ENCODE results near the gene NXPE1. TPM values are rescaled to one million over a fixed set of nuclear protein-coding genes. Genes with fewer than 3 reads are reported as not detected.

Gene NXPE1
- total RNA-seq, 1 donor from 2014 or later: not detected

GRCh38 chr11:114511538-114511937 is 48.1 kb downstream of the NXPE1 start:
- no peak overlapping the region for H3K4me3 ChIP-seq (ENCODE audit: insufficient read depth, low read depth, low read length)
- H3K9ac ChIP-seq (ENCODE audit: low read length): no peak overlapping the region
- H3K79me2 ChIP-seq (ENCODE audit: insufficient read depth, low read length): no peaks in the 10 kb centered on the region
- Mint-ChIP-seq H3K4me1 (ENCODE audit: low read depth, unreplicated experiment) (no peaks in the 10 kb centered on the region), H3K27me3 (ENCODE audit: low read depth, unreplicated experiment) (no peaks in the 10 kb centered on the region), H3K36me3 (ENCODE audit: low read depth, unreplicated experiment) (no peaks in the 10 kb centered on the region), H3K27ac (ENCODE audit: unreplicated experiment) (no peak overlapping the region), H3K9me3 (ENCODE audit: unreplicated experiment) (peaks cover 2% of the 10 kb centered on the region), H3K4me3 (ENCODE audit: unreplicated experiment) (no peak overlapping the region)
- H3K36me3 ChIP-seq (ENCODE audit: insufficient read depth, low read length): no peaks in the 10 kb centered on the region
- no peaks in the 10 kb centered on the region for H3K9me3 ChIP-seq (ENCODE audit: insufficient read depth, low read depth, low read length)
- no peak overlapping the region for H3K4me2 ChIP-seq (ENCODE audit: low read length)
- no peak overlapping the region for H3K27ac ChIP-seq (ENCODE audit: low read depth, low read length)
- DNase-seq (ENCODE audit: low read depth) (no peak), FAIRE-seq (no peak)
- no peaks in the 10 kb centered on the region for H3K4me1 ChIP-seq (ENCODE audit: insufficient read depth, low read length)
- H4K20me1 ChIP-seq (ENCODE audit: insufficient read depth, low read length): no peaks in the 10 kb centered on the region
- no peaks in the 10 kb centered on the region for H3K27me3 ChIP-seq (ENCODE audit: insufficient read depth, low read length)
- TF ChIP-seq EZH2 (IDR thresholded peaks at IDR 0.05; ENCODE audit: insufficient read depth, low read length) (no peak), CTCF (IDR thresholded peaks at IDR 0.05; ENCODE audit: insufficient read depth, low read depth, low read length) (no peak)
- H2AFZ ChIP-seq (ENCODE audit: low read depth, low read length): no peak overlapping the region

GRCh38 chr11:114511079-114511478 is 48.6 kb downstream of the NXPE1 start:
- H3K27me3 Mint-ChIP-seq (ENCODE audit: low read depth, unreplicated experiment): no peaks in the 10 kb centered on the region
- Histone ChIP-seq H3K4me3 (ENCODE audit: insufficient read depth, low read depth, low read length) (no peak overlapping the region), H3K36me3 (ENCODE audit: insufficient read depth, low read length) (no peaks in the 10 kb centered on the region), H3K27ac (ENCODE audit: low read depth, low read length) (no peak overlapping the region), H3K79me2 (ENCODE audit: insufficient read depth, low read length) (no peaks in the 10 kb centered on the region), H3K27me3 (ENCODE audit: insufficient read depth, low read length) (no peaks in the 10 kb centered on the region), H3K9me3 (ENCODE audit: insufficient read depth, low read depth, low read length) (no peaks in the 10 kb centered on the region), H3K4me2 (ENCODE audit: low read length) (no peak overlapping the region), H2AFZ (ENCODE audit: low read depth, low read length) (no peak overlapping the region), H3K9ac (ENCODE audit: low read length) (no peak overlapping the region), H3K4me1 (ENCODE audit: insufficient read depth, low read length) (no peaks in the 10 kb centered on the region), H4K20me1 (ENCODE audit: insufficient read depth, low read length) (no peaks in the 10 kb centered on the region)
- H3K27ac Mint-ChIP-seq (ENCODE audit: unreplicated experiment): no peak overlapping the region
- no peaks in the 10 kb centered on the region for H3K36me3 Mint-ChIP-seq (ENCODE audit: low read depth, unreplicated experiment)
- H3K4me1 Mint-ChIP-seq (ENCODE audit: low read depth, unreplicated experiment): no peaks in the 10 kb centered on the region
- DNase-seq (ENCODE audit: low read depth) (no peak), FAIRE-seq (no peak)
- peaks cover 2% of the 10 kb centered on the region for H3K9me3 Mint-ChIP-seq (ENCODE audit: unreplicated experiment)
- H3K4me3 Mint-ChIP-seq (ENCODE audit: unreplicated experiment): no peak overlapping the region
- TF ChIP-seq CTCF (IDR thresholded peaks at IDR 0.05; ENCODE audit: insufficient read depth, low read depth, low read length) (no peak), EZH2 (IDR thresholded peaks at IDR 0.05; ENCODE audit: insufficient read depth, low read length) (no peak)

GRCh38 chr11:114501901-114502300 is 57.8 kb downstream of the NXPE1 start:
- no peaks in the 10 kb centered on the region for H3K4me1 Mint-ChIP-seq (ENCODE audit: low read depth, unreplicated experiment)
- no peak for FAIRE-seq
- Histone ChIP-seq H3K4me2 (ENCODE audit: low read length) (no peak overlapping the region), H3K4me1 (ENCODE audit: insufficient read depth, low read length) (no peaks in the 10 kb centered on the region), H3K9me3 (ENCODE audit: insufficient read depth, low read depth, low read length) (no peaks in the 10 kb centered on the region), H4K20me1 (ENCODE audit: insufficient read depth, low read length) (no peaks in the 10 kb centered on the region), H3K4me3 (ENCODE audit: insufficient read depth, low read depth, low read length) (no peak overlapping the region), H3K27ac (ENCODE audit: low read depth, low read length) (no peak overlapping the region), H3K9ac (ENCODE audit: low read length) (no peak overlapping the region), H3K36me3 (ENCODE audit: insufficient read depth, low read length) (no peaks in the 10 kb centered on the region), H2AFZ (ENCODE audit: low read depth, low read length) (no peak overlapping the region), H3K27me3 (ENCODE audit: insufficient read depth, low read length) (no peaks in the 10 kb centered on the region), H3K79me2 (ENCODE audit: insufficient read depth, low read length) (no peaks in the 10 kb centered on the region)
- H3K36me3 Mint-ChIP-seq (ENCODE audit: low read depth, unreplicated experiment): peaks cover 1% of the 10 kb centered on the region
- peaks cover 5% of the 10 kb centered on the region for H3K9me3 Mint-ChIP-seq (ENCODE audit: unreplicated experiment)
- peak; percentile 2 for DNase-seq (ENCODE audit: low read depth)
- no peaks in the 10 kb centered on the region for H3K27me3 Mint-ChIP-seq (ENCODE audit: low read depth, unreplicated experiment)
- no peak overlapping the region for H3K4me3 Mint-ChIP-seq (ENCODE audit: unreplicated experiment)
- TF ChIP-seq EZH2 (IDR thresholded peaks at IDR 0.05; ENCODE audit: insufficient read depth, low read length) (no peak), CTCF (IDR thresholded peaks at IDR 0.05; ENCODE audit: insufficient read depth, low read depth, low read length) (no peak)
- no peak overlapping the region for H3K27ac Mint-ChIP-seq (ENCODE audit: unreplicated experiment)

Measured in astrocyte (in vitro differentiated cells and primary cell).